Adrenal gland (tissue), 12 donors: Measurements from ENCODE around the gene PPP2R5C. TPM values are rescaled to one million over a fixed set of nuclear protein-coding genes. Genes with fewer than 3 reads are reported as not detected.

Experiments
- DNase-seq, 7 donors: peaks; one replicate each; pipeline ENCODE4 v3.0.0-alpha.2; 2019 to 2020
- H3K27ac ChIP-seq, 5 donors: fragments of 200-600 bp; sonication (generic) in 4 of 5; 1 replicate in 3 of 5; 2 replicates in 2 of 5; pipeline versions ENCODE4 v1.5.1 to v1.8.0; 2016 to 2020; ENCODE audit warnings: mild to moderate bottlenecking in 1 of 5
- H3K27me3 ChIP-seq: fragments of 200-600 bp; 2 replicates; pipeline ENCODE4 v1.8.0; 2021
- H3K36me3 ChIP-seq, 2 donors: fragments of 200-600 bp; replicated peaks in 1 of 2; 1 replicate in 1 of 2; 2 replicates in 1 of 2; pipeline versions ENCODE4 v1.5.1 to v1.8.0; 2018 to 2022
- H3K4me1 ChIP-seq, 2 donors: fragments of 200-600 bp; replicated peaks in 1 of 2; 1 replicate in 1 of 2; 2 replicates in 1 of 2; pipeline versions ENCODE4 v1.5.1 to v1.8.0; 2018 to 2021
- H3K4me3 ChIP-seq, 4 donors: fragments of 200-600 bp; sonication (generic) in 3 of 4; one replicate each; pipeline ENCODE4 v1.5.1; 2016 to 2018
- H3K9me3 ChIP-seq, 3 donors: fragments of 200-600 bp; sonication (generic) in 1 of 3; replicated peaks in 1 of 3; 1 replicate in 2 of 3; 2 replicates in 1 of 3; pipeline versions ENCODE4 v1.5.1 to v1.8.0; 2016 to 2021
- POLR2A ChIP-seq, 2 donors: fragments of 450-650 bp; IDR thresholded peaks; one replicate each; pipeline ENCODE4 v1.6.1; 2017; ENCODE audit warnings: antibody characterized with exemption in 2 of 2, mild to moderate bottlenecking in 2 of 2, moderate library complexity in 1 of 2
- WGBS, 4 donors: extraction: QIAGEN DNeasy Blood & Tissue Kit in 2 of 4; methylation state at CpG; one replicate each; pipeline versions ENCODE4 v1.1.5 to v1.1.7; 2013 to 2017; 5-methylcytosine and 5-hydroxymethylcytosine counted together
- intact Hi-C, 2 donors: fragments of 100-400 bp; cut with DNase I; formaldehyde crosslinking; loops; one replicate each; pipeline versions ENCODE4 v1.14.1 to v1.15.0; 2022 to 2023
- polyA plus RNA-seq, 3 donors: library from polyadenylated mRNA; stranded (reverse); fragments of 200-250 nt in 2 of 3; fragments of 350-450 nt in 1 of 3; fragmentation: Illumina TruSeq in 1 of 3; extraction: RNeasy Lipid Tissue Mini Kit (QIAGEN cat#74804) in 1 of 3; gene quantifications; one replicate each; pipeline ENCODE4 v1.2.3, GENCODE V29; 2013 to 2014
- total RNA-seq, 9 donors: library from RNA; depleted of rRNA in 4 of 9; stranded (reverse); fragments of >200 nt in 4 of 9; fragments of 120-200 nt in 1 of 9; fragmentation: NEBNext Ultra II Directional in 1 of 9; extraction: Animal tissue kit (Norgen Biotek cat#: 25700) in 1 of 9; gene quantifications; one replicate each; pipeline versions ENCODE4 v1.1.0 to v1.2.4, GENCODE V29; 2013 to 2023
- TF ChIP-seq, protein P1 (sequence below), 6 experiments: fragments of 450-650 bp in 4 of 6; fragments of 200-600 bp in 2 of 6; sonication (generic) in 1 of 6; IDR thresholded peaks; 1 replicate in 5 of 6; 2 replicates in 1 of 6; pipeline versions ENCODE4 v1.5.1 to v1.8.0; 2016 to 2021; ENCODE audit warnings: antibody characterized with exemption in 6 of 6, mild to moderate bottlenecking in 2 of 6, moderate library complexity in 1 of 6
- donor health status: healthy with polysubstance abuse.
- donor health status: Bipolar disorder and iron deficiency.
- donor health status: DM: yes; HTN: yes; CAD: no.
- donor health status: DM: no; HTN: no; CAD: no.
- donor health status: DM: no; HTN: no; CAD: no.
- donor health status: DM: yes; HTN: yes; CAD: no.

The PPP2R5C gene
- total and polyA plus RNA-seq, 12 donors: 66.5 to 216 (median 134) TPM

DNA sequence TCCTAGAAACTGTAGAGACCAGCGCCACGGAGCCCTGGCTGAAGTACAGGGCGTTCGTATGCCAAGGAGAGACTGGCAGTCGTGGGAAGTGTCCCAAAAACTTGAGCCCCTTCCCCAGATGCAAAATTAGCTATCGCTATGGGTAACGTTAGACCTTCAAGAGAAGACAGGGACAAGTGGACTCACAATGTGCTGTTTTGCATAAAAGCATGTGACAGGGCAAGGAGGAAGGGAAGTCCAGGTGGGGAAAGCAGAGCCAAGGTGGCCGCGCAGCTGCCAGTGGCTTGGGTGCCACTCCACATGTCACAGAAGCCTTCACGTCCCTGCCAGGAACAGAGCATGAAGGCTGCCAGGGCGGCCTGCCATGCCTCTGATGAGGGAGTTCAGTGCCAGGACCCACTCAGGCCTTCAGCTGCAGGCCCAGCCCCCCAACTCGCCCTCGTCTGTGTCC is 141.6 kb downstream of the PPP2R5C start:
- Histone ChIP-seq H3K27me3 (no peaks in the 10 kb centered on the region), H3K4me1 (no peaks in the 10 kb centered on the region), H3K4me3 (no peak overlapping the region), H3K36me3 (peaks cover 0 to 95% of the 10 kb centered on the region in 2 donors), H3K9me3 (no peaks in the 10 kb centered on the region), H3K27ac (no peak overlapping the region)
- 88 to 96% (median 93%) methylated on average over 13 of the region's 13 CpGs for whole genome bisulfite sequencing, 4 donors
- TF ChIP-seq, protein P1, sequence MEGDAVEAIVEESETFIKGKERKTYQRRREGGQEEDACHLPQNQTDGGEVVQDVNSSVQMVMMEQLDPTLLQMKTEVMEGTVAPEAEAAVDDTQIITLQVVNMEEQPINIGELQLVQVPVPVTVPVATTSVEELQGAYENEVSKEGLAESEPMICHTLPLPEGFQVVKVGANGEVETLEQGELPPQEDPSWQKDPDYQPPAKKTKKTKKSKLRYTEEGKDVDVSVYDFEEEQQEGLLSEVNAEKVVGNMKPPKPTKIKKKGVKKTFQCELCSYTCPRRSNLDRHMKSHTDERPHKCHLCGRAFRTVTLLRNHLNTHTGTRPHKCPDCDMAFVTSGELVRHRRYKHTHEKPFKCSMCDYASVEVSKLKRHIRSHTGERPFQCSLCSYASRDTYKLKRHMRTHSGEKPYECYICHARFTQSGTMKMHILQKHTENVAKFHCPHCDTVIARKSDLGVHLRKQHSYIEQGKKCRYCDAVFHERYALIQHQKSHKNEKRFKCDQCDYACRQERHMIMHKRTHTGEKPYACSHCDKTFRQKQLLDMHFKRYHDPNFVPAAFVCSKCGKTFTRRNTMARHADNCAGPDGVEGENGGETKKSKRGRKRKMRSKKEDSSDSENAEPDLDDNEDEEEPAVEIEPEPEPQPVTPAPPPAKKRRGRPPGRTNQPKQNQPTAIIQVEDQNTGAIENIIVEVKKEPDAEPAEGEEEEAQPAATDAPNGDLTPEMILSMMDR (IDR thresholded peaks at IDR 0.05): no peak
- TF ChIP-seq POLR2A (IDR thresholded peaks at IDR 0.05): no peak
- no peak for DNase-seq
- intact Hi-C loops: no loop called here

DNA sequence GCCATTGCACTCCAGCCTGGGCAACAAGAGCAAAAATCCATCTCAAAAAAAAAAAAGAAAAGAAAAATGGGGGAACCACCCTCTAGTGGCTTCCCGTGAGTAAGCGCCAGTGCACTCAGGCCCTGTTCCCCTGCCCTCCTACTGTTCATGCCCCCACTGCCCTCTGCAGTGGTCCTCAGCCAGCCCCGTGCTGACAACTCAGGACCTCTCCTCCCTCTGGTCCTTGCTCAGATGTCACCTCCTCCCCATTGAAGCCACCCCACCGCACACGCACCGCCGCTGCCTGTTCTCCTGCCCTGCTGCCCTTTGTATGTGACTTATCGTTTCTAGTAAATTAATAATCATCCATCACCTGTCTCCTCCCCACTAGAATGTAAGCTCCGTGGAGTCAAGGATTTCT is 144.1 kb downstream of the PPP2R5C start:
- intact Hi-C loops: no loop called here
- 81 to 86% (median 82%) methylated on average over 9 of the region's 9 CpGs for WGBS, 4 donors
- H3K36me3 ChIP-seq: peaks cover 0 to 96% of the 10 kb centered on the region in 2 donors

DNA sequence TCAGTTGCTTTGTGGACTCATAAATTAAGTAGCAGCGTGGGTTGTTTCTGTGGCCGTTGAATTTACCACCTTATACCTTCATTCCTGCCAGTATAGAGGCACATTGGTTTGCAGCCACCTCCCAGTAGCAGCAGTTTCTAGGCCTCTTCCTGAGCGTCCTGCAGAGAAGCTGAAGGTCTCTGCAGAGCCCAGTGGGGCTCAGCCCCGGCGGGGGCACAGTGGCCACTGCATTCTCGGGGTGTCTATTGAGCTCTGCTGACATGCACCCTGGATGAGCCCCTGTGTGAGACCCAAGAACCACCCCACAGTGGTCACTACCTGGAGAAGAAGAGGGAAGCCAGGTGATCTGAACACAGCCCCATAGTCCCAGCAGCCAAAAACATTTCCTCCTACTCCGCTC is 145.1 kb downstream of the PPP2R5C start:
- intact Hi-C loops: no loop called here
- no peak for TF ChIP-seq POLR2A (IDR thresholded peaks at IDR 0.05)
- TF ChIP-seq, protein P1 (IDR thresholded peaks at IDR 0.05): no peak
- no peak overlapping the region for H3K4me3 ChIP-seq
- no peaks in the 10 kb centered on the region for H3K27me3 ChIP-seq
- WGBS, 4 donors: 91 to 97% (median 95%) methylated on average over 7 of the region's 7 CpGs
- no peak for DNase-seq
- H3K27ac ChIP-seq: no peak overlapping the region
- H3K9me3 ChIP-seq: no peaks in the 10 kb centered on the region
- peaks cover 0 to 95% of the 10 kb centered on the region in 2 donors for H3K36me3 ChIP-seq
- H3K4me1 ChIP-seq: no peaks in the 10 kb centered on the region

More for the DNA sequence above, 144.1 kb downstream of the PPP2R5C start:
- no peak for TF ChIP-seq POLR2A (IDR thresholded peaks at IDR 0.05)
- TF ChIP-seq, protein P1 (IDR thresholded peaks at IDR 0.05): no peak
- Histone ChIP-seq H3K27ac (no peak overlapping the region), H3K9me3 (no peaks in the 10 kb centered on the region), H3K4me1 (no peaks in the 10 kb centered on the region), H3K27me3 (no peaks in the 10 kb centered on the region), H3K4me3 (no peak overlapping the region)
- no peak for DNase-seq

DNA sequence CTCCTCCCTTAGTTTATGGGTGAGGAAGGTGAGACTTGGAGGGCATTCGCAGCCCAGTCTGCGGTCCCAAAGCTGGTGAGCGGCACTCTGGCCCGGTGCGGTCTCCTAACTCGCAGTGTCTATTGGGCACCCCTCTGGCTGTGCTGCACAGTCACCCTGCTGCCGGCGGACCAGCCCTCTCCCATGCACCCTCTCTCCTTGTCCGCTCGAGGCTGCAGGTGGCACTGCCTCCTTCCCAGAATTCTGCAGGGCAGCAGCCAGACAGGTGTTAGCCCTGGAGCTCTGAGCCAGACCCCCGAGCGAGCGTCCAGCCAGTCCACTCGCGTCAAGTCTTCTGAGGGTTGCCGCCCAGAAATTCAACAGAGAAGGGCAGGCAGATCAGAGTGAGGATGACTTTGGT is 146.1 kb downstream of the PPP2R5C start:
- Histone ChIP-seq H3K9me3 (no peaks in the 10 kb centered on the region), H3K4me1 (no peaks in the 10 kb centered on the region), H3K36me3 (peaks cover 0 to 93% of the 10 kb centered on the region in 2 donors), H3K27me3 (no peaks in the 10 kb centered on the region), H3K4me3 (no peak overlapping the region), H3K27ac (no peak overlapping the region)
- intact Hi-C loops: no loop called here
- 93 to 95% (median 94%) methylated on average over 15 to 16 of the region's 16 CpGs for WGBS, 4 donors
- TF ChIP-seq, protein P1 (IDR thresholded peaks at IDR 0.05): no peak
- no peak for TF ChIP-seq POLR2A (IDR thresholded peaks at IDR 0.05)
- no peak for DNase-seq
